ENCODE data around the gene PDLIM3.

DNA sequence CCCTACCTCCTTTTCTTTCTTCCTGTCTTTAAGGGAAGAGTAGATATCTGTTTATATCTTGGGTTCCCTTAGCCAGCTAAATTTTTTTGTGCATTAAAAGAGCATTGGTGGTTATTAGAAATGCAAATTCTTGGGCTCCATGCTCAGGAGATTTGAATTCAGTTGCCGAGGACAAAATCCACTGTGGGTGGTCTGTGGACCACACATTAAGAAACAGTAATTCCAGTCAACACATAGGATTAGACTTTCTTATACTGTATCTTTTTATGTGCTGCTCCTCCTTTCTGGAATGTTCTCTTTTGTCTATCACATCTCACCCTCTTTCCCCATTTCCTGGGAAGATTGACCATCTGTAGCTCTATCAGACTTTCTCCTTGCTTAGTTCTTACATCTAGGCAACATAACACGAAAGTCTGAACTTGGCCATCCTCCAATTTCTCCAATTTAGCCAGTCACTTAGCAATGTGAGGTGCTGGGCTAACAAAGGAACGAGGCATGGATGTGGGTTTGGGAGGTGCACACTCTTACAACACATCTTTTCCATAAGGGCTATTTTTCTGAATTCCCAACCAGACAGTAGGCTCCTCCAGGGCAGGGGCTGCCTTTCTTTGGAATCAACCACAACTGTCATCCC is 5.3 kb upstream of the PDLIM3 start:
- TF ChIP-seq RAD21 (IDR thresholded peaks at IDR 0.05; ENCODE audit: low read length) (no peak), POLR2A (IDR thresholded peaks at IDR 0.05; ENCODE audit: low read depth, low read length) (no peak), CHD1 (IDR thresholded peaks at IDR 0.05; ENCODE audit: low read depth, low read length) (no peak), BHLHE40 (IDR thresholded peaks at IDR 0.05; ENCODE audit: low read depth, low read length) (no peak), MXI1 (IDR thresholded peaks at IDR 0.05; ENCODE audit: borderline replicate concordance, low read depth, low read length) (no peak), CEBPB (IDR thresholded peaks at IDR 0.05; ENCODE audit: low read depth, low read length) (no peak), SMC3 (IDR thresholded peaks at IDR 0.05; ENCODE audit: low read depth, low read length) (no peak)
- TF ChIP-seq, protein P1, sequence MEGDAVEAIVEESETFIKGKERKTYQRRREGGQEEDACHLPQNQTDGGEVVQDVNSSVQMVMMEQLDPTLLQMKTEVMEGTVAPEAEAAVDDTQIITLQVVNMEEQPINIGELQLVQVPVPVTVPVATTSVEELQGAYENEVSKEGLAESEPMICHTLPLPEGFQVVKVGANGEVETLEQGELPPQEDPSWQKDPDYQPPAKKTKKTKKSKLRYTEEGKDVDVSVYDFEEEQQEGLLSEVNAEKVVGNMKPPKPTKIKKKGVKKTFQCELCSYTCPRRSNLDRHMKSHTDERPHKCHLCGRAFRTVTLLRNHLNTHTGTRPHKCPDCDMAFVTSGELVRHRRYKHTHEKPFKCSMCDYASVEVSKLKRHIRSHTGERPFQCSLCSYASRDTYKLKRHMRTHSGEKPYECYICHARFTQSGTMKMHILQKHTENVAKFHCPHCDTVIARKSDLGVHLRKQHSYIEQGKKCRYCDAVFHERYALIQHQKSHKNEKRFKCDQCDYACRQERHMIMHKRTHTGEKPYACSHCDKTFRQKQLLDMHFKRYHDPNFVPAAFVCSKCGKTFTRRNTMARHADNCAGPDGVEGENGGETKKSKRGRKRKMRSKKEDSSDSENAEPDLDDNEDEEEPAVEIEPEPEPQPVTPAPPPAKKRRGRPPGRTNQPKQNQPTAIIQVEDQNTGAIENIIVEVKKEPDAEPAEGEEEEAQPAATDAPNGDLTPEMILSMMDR (conservative IDR thresholded peaks at IDR 0.05; ENCODE audit: low read depth, low read length): no peak
- TF ChIP-seq, protein P2, sequence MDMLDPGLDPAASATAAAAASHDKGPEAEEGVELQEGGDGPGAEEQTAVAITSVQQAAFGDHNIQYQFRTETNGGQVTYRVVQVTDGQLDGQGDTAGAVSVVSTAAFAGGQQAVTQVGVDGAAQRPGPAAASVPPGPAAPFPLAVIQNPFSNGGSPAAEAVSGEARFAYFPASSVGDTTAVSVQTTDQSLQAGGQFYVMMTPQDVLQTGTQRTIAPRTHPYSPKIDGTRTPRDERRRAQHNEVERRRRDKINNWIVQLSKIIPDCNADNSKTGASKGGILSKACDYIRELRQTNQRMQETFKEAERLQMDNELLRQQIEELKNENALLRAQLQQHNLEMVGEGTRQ (IDR thresholded peaks at IDR 0.05; ENCODE audit: low read depth, low read length): no peak

All from IMR-90 (cell line).